GM19397 (cell line): ENCODE measurements around the gene SEC31A.

Experiments used
- ATAC-seq: cut with Tn5 transposase; IDR thresholded peaks from one replicate; pipeline ENCODE4 v1.9.1; 2021; ENCODE audit warnings: mild to moderate bottlenecking, moderate library complexity; ENCODE audit not compliant: unreplicated experiment

The SEC31A gene

GRCh38 chr4:82770607-82771006 lies 120.3 kb downstream of the SEC31A start:
- no peak for ATAC-seq
